ENCODE data around the gene FXR2. TPM values are rescaled to one million over a fixed set of nuclear protein-coding genes. Genes with fewer than 3 reads are reported as not detected.

Gene FXR2
- total and polyA plus RNA-seq, 9 of the 15 experiments (the other 6 are each of a cell fraction or from before 2014, with no cell fraction given): 2.0 to 49.3 (median 24.5) TPM

DNA sequence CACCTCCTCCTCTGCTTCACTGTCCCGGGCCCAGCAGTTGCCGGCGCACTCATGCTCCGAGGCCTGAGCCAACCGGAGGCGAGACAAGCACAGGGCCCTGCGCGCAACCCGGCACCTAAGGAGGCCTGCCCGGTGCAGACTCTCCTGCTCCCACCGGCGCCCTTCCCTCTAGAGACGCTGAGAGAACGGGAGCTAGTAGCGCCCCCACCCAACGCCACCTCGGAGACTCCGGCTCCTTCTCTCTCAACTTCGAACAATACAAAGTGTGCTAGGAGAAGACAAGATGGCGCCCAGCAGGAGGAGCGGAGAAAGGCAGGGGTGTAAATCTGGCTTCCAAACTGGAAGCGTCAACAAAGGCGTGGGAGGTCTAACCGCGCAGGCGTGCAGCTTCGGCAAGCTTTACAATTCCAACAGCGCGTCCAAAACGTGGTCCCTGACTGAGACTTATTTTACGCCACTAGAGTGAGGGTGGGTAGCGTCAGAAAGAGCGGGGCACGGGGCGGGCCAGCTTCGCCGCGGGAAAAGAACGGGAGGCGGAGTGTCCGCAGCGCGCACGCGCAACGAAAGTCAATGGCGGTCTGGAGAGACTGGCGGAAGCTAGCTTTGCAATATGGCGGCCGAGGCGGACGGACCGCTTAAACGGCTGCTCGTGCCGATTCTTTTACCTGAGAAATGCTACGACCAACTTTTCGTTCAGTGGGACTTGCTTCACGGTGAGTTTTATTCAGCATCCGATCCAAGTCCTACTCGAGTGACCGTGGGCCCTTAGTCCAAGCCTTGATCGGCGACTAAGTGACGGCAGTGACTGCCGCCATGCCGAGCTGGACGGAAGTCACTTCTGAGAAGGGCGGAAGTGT is 31.2 kb downstream of the FXR2 start, which contains the start of gene MPDU1 (continued):
- TF ChIP-seq SP1 (CRISPR knock-in tag; IDR thresholded peaks at IDR 0.05) (peak; percentile 84), ZEB2 (IDR thresholded peaks at IDR 0.05) (no peak), JUND (IDR thresholded peaks at IDR 0.05; ENCODE audit: borderline replicate concordance, low read depth, low read length) (peak; percentile 46), JUND (tag; IDR thresholded peaks at IDR 0.05; ENCODE audit: borderline replicate concordance, low read depth, low read length) (no peak; the same call in 1 of the 3 replicates), HNRNPH1 (optimal IDR thresholded peaks at IDR 0.05; ENCODE audit: low read depth, low read length) (no peak), SNRNP70 (optimal IDR thresholded peaks at IDR 0.05; ENCODE audit: low read depth, low read length) (no peak), CHCHD3 (CRISPR knock-in tag; IDR thresholded peaks at IDR 0.05) (no peak), HNRNPLL (IDR thresholded peaks at IDR 0.05; ENCODE audit: low read depth, low read length, poor library complexity, severe bottlenecking) (peak; percentile 82), PRMT5 (CRISPR knock-in tag; IDR thresholded peaks at IDR 0.05) (no peak), ZNF57 (CRISPR knock-in tag; IDR thresholded peaks at IDR 0.05) (no peak), MBD2 (IDR thresholded peaks at IDR 0.05; ENCODE audit: borderline replicate concordance, low read depth) (no peak), RFX1 (IDR thresholded peaks at IDR 0.05) (no peak), TAF7 (tag; IDR thresholded peaks at IDR 0.05) (peak; percentile 99), ZNF217 (CRISPR knock-in tag; IDR thresholded peaks at IDR 0.05) (no peak), ETV5 (CRISPR knock-in tag; IDR thresholded peaks at IDR 0.05; ENCODE audit: low read depth) (no peak; the same call in 1 of the 2 replicates), COPS2 (conservative IDR thresholded peaks at IDR 0.05) (no peak), TCF15 (CRISPR knock-in tag; IDR thresholded peaks at IDR 0.05) (no peak), SRSF3 (IDR thresholded peaks at IDR 0.05; ENCODE audit: insufficient read depth, low read length) (no peak), PHB2 (IDR thresholded peaks at IDR 0.05; ENCODE audit: low read depth) (no peak), HMGXB4 (CRISPR knock-in tag; IDR thresholded peaks at IDR 0.05) (no peak)
- TF ChIP-seq, protein P1, sequence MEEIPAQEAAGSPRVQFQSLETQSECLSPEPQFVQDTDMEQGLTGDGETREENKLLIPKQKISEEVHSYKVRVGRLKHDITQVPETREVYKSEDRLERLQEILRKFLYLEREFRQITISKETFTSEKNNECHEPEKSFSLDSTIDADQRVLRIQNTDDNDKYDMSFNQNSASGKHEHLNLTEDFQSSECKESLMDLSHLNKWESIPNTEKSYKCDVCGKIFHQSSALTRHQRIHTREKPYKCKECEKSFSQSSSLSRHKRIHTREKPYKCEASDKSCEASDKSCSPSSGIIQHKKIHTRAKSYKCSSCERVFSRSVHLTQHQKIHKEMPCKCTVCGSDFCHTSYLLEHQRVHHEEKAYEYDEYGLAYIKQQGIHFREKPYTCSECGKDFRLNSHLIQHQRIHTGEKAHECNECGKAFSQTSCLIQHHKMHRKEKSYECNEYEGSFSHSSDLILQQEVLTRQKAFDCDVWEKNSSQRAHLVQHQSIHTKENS (CRISPR knock-in tag; IDR thresholded peaks at IDR 0.05): no peak
- TF ChIP-seq, protein P2, sequence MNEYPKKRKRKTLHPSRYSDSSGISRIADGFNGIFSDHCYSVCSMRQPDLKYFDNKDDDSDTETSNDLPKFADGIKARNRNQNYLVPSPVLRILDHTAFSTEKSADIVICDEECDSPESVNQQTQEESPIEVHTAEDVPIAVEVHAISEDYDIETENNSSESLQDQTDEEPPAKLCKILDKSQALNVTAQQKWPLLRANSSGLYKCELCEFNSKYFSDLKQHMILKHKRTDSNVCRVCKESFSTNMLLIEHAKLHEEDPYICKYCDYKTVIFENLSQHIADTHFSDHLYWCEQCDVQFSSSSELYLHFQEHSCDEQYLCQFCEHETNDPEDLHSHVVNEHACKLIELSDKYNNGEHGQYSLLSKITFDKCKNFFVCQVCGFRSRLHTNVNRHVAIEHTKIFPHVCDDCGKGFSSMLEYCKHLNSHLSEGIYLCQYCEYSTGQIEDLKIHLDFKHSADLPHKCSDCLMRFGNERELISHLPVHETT (CRISPR knock-in tag; conservative IDR thresholded peaks at IDR 0.05 in 1 of 2, IDR thresholded peaks at IDR 0.05 in 1 of 2): peak in 1 of 2 experiments; percentile 87; a peak in 2 of 4 replicates
- TF ChIP-seq, protein P3, sequence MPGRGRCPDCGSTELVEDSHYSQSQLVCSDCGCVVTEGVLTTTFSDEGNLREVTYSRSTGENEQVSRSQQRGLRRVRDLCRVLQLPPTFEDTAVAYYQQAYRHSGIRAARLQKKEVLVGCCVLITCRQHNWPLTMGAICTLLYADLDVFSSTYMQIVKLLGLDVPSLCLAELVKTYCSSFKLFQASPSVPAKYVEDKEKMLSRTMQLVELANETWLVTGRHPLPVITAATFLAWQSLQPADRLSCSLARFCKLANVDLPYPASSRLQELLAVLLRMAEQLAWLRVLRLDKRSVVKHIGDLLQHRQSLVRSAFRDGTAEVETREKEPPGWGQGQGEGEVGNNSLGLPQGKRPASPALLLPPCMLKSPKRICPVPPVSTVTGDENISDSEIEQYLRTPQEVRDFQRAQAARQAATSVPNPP (IDR thresholded peaks at IDR 0.05; ENCODE audit: borderline replicate concordance, insufficient read depth, insufficient read length): no peak

All from K562 (cell line).